A549 (cell line): ENCODE measurements around the gene TEX2.

Source experiments
- CEBPB ChIP-seq, 2 experiments: fragments of >200 bp in 1 of 2; sonication (Bioruptor Twin) in 1 of 2; formaldehyde crosslinking in 1 of 2; IDR thresholded peaks; 2 replicates each; pipeline ENCODE4 v1.6.1; 2012 to 2016
- CHD2 ChIP-seq: fragments of 150-350 bp; IDR thresholded peaks from 2 replicates; pipeline ENCODE4 v1.6.1; 2014; ENCODE audit warnings: low read length; ENCODE audit not compliant: partially characterized antibody
- CTCF ChIP-seq: fragments of >200 bp; sonication (Bioruptor Twin); formaldehyde crosslinking; IDR thresholded peaks from 3 replicates; pipeline ENCODE4 v1.5.1; 2016
- EP300 ChIP-seq, 2 experiments: fragments of >200 bp; sonication (Bioruptor Twin); formaldehyde crosslinking; IDR thresholded peaks; 2 replicates in 1 of 2; 3 replicates in 1 of 2; pipeline ENCODE4 v1.6.1; 2016 to 2017
- ESRRA ChIP-seq: fragments of 150-350 bp; IDR thresholded peaks from 2 replicates; pipeline ENCODE4 v1.6.1; 2014; ENCODE audit warnings: mild to moderate bottlenecking, low read length, borderline replicate concordance
- JUNB ChIP-seq: fragments of >200 bp; sonication (Bioruptor Twin); formaldehyde crosslinking; IDR thresholded peaks from 2 replicates; pipeline ENCODE4 v1.6.1; 2016
- MAFK ChIP-seq: fragments of 450-650 bp; IDR thresholded peaks from 2 replicates; pipeline ENCODE4 v1.6.1; 2014; ENCODE audit not compliant: partially characterized antibody
- POLR2A ChIP-seq: IDR thresholded peaks from 2 replicates; pipeline ENCODE4 v1.6.1; 2012; ENCODE audit warnings: mild to moderate bottlenecking, low read length
- POLR2AphosphoS2 ChIP-seq: conservative IDR thresholded peaks from 2 replicates; pipeline ENCODE4 v1.6.1; 2012; ENCODE audit warnings: low read length, improper control_type of control experiment, inconsistent platforms
- REST ChIP-seq: fragments of 200-600 bp; sonication (generic); IDR thresholded peaks from 2 replicates; pipeline ENCODE4 v1.6.1; 2016; ENCODE audit warnings: antibody characterized with exemption, mild to moderate bottlenecking, moderate library complexity
- RNF2 ChIP-seq: fragments of 200-600 bp; sonication (generic); IDR thresholded peaks from 2 replicates; pipeline ENCODE4 v1.6.1; 2016; ENCODE audit warnings: low read depth, mild to moderate bottlenecking, antibody characterized with exemption, moderate library complexity, borderline replicate concordance
- SREBF2 ChIP-seq: fragments of 450-650 bp; IDR thresholded peaks from 2 replicates; pipeline ENCODE4 v1.6.1; 2014; ENCODE audit warnings: mild to moderate bottlenecking, moderate library complexity

- TF ChIP-seq MAFK (no peak), CTCF (no peak), CHD2 (no peak), REST (no peak), POLR2A (no peak), ESRRA (no peak), CEBPB (IDR thresholded peaks at IDR 0.05) (no peak), RNF2 (no peak), POLR2AphosphoS2 (no peak), SREBF2 (no peak), JUNB (no peak), EP300 (IDR thresholded peaks at IDR 0.05) (no peak)
Measured at GRCh38 chr17:64295146-64295545, 32.1 kb upstream of the TEX2 start.
